HG02571 (cell line): ENCODE data around the gene OAS1.
"Not testable (repeated sequence)": the region's sequence is repeated elsewhere in the genome, so short reads cannot be mapped to it uniquely, and the experiment has no call there.

Source experiments
- ATAC-seq: cut with Tn5 transposase; IDR thresholded peaks from one replicate; pipeline ENCODE4 v1.9.1; 2021; ENCODE audit warnings: mild to moderate bottlenecking, moderate library complexity; ENCODE audit not compliant: unreplicated experiment

Gene OAS1

GRCh38 chr12:112898380-112898779 lies 8.4 kb upstream of the OAS1 start:
- no peak for ATAC-seq

GRCh38 chr12:112900298-112901145 lies 6.2 kb upstream of the OAS1 start:
- no peak for ATAC-seq

GRCh38 chr12:112901271-112901670 lies 5.5 kb upstream of the OAS1 start:
- no peak for ATAC-seq

GRCh38 chr12:112904571-112904970 lies 2.2 kb upstream of the OAS1 start:
- ATAC-seq: no peak

GRCh38 chr12:112905451-112906089 lies 1.2 kb upstream of the OAS1 start:
- ATAC-seq: no peak

- peak; percentile 68 for ATAC-seq
Measured at GRCh38 chr12:112907415-112908157, 824 bp downstream of the OAS1 start.

- no peak for ATAC-seq
Measured at GRCh38 chr12:112908548-112908947, 1.8 kb downstream of the OAS1 start.

GRCh38 chr12:112909693-112910092 lies 2.9 kb downstream of the OAS1 start:
- no peak for ATAC-seq

GRCh38 chr12:112913038-112913688 lies 6.4 kb downstream of the OAS1 start:
- no peak for ATAC-seq

- ATAC-seq: not testable (repeated sequence)
Measured at GRCh38 chr12:112913888-112914287, 7.1 kb downstream of the OAS1 start.

- ATAC-seq: no peak
Measured at GRCh38 chr12:112916270-112916669, 9.5 kb downstream of the OAS1 start.

GRCh38 chr12:112919121-112919520 lies 12.4 kb downstream of the OAS1 start:
- no peak for ATAC-seq

GRCh38 chr12:112924986-112925385 lies 18.2 kb downstream of the OAS1 start:
- ATAC-seq: peak; percentile 61

GRCh38 chr12:112926416-112927033 lies 19.8 kb downstream of the OAS1 start:
- not testable (repeated sequence) for ATAC-seq

- ATAC-seq: no peak
Measured at GRCh38 chr12:112927475-112927874, 20.7 kb downstream of the OAS1 start.

GRCh38 chr12:112927925-112928324 lies 21.2 kb downstream of the OAS1 start:
- ATAC-seq: no peak

GRCh38 chr12:112928978-112929377 lies 22.2 kb downstream of the OAS1 start:
- no peak for ATAC-seq

- no peak for ATAC-seq
Measured at GRCh38 chr12:112929715-112930114, 23.0 kb downstream of the OAS1 start.

GRCh38 chr12:112930350-112930749 lies 23.6 kb downstream of the OAS1 start:
- no peak for ATAC-seq

- no peak for ATAC-seq
Measured at GRCh38 chr12:112932485-112933128, 25.8 kb downstream of the OAS1 start.
